Vagina (tissue), 2 donors: ENCODE measurements around the gene UST.

Source experiments
- CTCF ChIP-seq, 3 experiments: fragments of 450-650 bp in 2 of 3; fragments of 200-600 bp in 1 of 3; sonication (generic) in 1 of 3; IDR thresholded peaks; one replicate each; pipeline ENCODE4 v1.5.1; 2017 to 2019; ENCODE audit warnings: antibody characterized with exemption in 3 of 3, mild to moderate bottlenecking in 2 of 3, moderate library complexity in 2 of 3
- POLR2A ChIP-seq, 2 donors: fragments of 450-650 bp; IDR thresholded peaks; one replicate each; pipeline ENCODE4 v1.6.1; 2017; ENCODE audit warnings: antibody characterized with exemption in 2 of 2, mild to moderate bottlenecking in 2 of 2, moderate library complexity in 2 of 2
- POLR2AphosphoS5 ChIP-seq, 2 donors: sonication (generic); formaldehyde crosslinking; IDR thresholded peaks; one replicate each; pipeline ENCODE4 v1.9.0; 2017; ENCODE audit warnings: antibody characterized with exemption in 2 of 2, mild to moderate bottlenecking in 2 of 2, low read depth in 1 of 2; ENCODE audit not compliant: insufficient read depth in 1 of 2

DNA sequence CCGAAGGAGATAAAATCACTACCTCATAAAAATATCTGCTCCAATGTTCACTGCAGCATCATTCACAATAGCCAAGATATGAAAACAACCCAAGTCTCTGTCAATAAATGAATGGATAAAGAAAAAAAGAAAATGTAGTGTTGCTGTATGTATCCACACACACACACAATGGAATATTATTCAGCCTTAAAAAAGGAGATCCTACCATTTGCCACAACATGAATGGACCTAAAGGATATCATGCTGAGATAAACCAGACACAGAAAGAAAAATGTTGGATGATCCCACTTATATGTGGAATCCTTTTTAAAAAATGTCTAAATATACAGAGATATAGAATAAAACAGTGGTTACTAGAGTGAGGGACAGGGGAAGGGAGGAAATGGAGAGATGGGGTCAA lies 378.5 kb downstream of the UST start:
- TF ChIP-seq POLR2AphosphoS5 (IDR thresholded peaks at IDR 0.05; ENCODE audit: insufficient read depth in 1 of 2, low read depth in 1 of 2) (no peak), POLR2A (IDR thresholded peaks at IDR 0.05) (no peak), CTCF (IDR thresholded peaks at IDR 0.05) (no peak)
